AG20443 (cell line): ENCODE results near the gene CCDC87.
A peak's percentile ranks its signal among the peaks of the same experiment; 100 is the strongest.
"Not testable (repeated sequence)": the region's sequence is repeated elsewhere in the genome, so short reads cannot be mapped to it uniquely, and the experiment has no call there.

ENCODE experiments used
- DNase-seq: peaks from one replicate; pipeline ENCODE4 v3.0.0; 2012; ENCODE audit warnings: low spot score, mixed read lengths

Gene CCDC87

DNA sequence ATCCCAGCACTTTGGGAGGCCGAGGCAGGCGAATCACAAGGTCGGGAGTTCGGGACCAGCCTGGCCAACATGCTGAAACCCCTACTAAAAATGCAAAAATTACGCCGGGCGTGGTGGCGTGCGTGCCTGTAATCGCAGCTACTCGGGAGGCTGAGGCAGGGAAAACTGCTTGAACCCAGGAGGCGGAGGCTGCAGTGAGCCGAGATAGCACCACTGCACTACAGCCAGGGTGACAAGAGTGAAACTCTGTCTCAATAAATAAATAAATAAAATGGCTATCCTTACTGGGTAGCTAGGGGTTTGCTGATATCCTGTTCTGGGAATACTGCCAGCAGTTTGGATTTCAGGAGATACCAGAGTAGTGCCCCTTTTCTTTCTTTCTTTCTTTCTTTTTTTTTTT is 21.2 kb upstream of the CCDC87 start:
- DNase-seq: no peak

DNA sequence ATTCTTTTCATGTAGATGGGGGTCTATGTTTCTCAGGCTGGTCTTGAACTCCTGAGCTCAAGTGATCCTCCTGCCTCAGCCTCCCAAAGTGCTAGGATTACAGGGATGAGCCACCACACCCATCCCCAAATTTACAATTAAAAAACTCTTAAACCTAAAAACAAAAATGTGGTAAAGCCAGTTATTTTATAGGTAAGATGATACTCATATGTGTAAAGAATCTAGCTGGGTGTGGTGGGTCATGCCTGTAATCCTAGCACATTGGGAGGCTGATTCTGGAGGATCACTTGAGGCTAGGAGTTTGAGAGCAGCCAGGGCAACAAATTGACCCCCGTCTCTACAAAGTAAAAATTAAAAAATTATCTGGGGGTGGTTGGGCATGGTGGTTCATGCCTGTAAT is 19.6 kb upstream of the CCDC87 start:
- DNase-seq: no peak

GRCh38 chr11:66609721-66610617 is 17.1 kb upstream of the CCDC87 start:
- DNase-seq: no peak

DNA sequence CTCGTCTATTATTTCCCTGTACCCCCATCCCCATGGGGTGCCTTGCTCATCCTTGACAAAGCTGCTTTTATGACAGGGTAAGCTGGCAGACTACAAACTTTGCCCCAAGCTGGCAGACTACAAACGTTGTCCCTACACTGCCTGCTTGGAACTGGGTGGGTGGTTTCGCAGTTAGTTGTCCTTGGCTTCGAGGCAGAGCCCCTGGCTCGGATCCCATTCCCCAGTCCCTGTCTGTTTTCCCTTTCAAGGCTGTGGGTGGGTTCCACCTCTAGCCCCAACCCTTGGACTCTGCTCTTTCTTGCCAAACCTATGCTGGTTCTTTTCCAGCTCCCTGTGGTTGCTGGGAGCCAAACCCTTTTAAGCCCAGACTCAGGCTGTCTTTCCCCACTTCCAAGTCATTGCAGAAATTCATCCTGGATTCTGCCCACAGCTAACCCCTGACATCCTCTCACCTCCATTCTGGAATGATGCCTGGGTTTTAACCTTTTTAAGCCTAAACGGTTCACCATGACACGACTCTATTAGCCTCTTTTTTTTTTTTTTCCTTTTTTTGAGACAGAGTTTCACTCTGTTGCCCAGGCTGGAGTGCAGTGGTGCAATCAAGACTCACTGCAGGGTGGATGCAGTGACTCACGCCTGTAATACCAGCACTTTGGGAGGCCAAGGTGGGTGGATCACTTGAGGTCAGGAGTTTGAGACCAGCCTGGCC is 14.4 kb upstream of the CCDC87 start:
- peak; percentile 86 for DNase-seq

DNA sequence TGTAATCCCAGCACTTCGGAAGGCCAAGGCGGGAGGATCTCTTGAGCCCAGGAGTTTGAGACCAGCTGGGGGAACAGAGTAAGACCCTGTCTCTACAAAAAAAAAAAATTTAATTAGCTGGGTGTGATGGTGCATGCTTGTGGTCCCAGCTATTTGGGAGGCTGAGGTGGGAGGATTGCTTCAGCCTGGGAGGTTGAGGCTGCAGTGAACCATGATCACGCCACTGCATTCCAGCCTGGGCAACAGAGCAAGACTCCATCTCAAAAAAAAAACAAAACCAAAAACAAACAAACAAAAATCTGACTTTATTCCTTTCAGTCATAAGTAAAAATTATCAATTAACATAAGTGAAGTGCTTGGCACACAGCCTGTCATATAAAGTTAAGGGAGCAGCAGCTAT is 13.7 kb upstream of the CCDC87 start:
- not testable (repeated sequence) for DNase-seq

GRCh38 chr11:66604155-66604554 is 11.3 kb upstream of the CCDC87 start:
- no peak for DNase-seq

DNA sequence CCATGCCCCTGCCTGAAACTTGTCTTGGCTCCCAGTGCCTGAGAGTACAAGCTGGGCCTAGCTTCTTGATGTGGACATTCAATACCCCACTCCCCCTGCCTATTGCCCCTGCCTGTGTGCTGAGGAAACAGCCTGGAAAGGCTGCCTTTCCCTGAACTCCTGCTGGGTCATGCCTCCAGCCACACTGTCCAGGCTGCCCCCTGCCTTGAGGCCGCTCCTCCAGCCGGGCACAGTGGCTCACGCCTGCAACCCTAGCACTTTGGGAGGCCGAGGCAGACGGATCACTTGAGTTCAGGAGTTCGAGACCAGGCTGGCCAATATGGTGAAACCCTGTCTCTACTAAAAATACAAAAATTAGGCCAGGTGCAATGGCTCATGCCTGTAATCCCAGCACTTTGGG is 10.2 kb upstream of the CCDC87 start:
- DNase-seq: no peak

- DNase-seq: no peak
Observed at GRCh38 chr11:66600631-66601233, 7.9 kb upstream of the CCDC87 start.

GRCh38 chr11:66600219-66600618 is 7.4 kb upstream of the CCDC87 start:
- no peak for DNase-seq

- no peak for DNase-seq
Observed at GRCh38 chr11:66598993-66599392, 6.1 kb upstream of the CCDC87 start.

- no peak for DNase-seq
Observed at GRCh38 chr11:66595245-66595904, 2.5 kb upstream of the CCDC87 start.

DNA sequence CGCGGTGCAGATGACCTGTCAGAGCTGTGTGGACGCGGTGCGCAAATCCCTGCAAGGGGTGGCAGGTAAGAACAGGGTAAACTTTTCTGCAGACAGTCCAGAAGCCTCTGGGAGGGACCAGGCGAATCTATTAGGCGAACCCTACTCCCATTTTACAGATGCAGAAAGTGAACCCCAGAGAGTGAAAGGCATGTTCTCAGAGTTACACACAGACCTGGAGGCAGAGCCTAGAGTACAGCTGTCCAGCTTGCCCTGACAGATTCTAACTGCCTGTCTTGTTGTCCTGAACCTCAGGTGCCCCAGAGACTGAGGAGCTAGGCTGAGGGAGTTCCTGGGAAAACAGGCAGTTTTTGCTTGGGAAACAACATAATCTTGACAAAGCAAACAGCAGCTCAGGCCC is 787 bp upstream of the CCDC87 start:
- no peak for DNase-seq

- DNase-seq: no peak
Observed at GRCh38 chr11:66593303-66593635, 406 bp upstream of the CCDC87 start.

GRCh38 chr11:66591175-66591574 is 1.7 kb downstream of the CCDC87 start:
- DNase-seq: no peak

- DNase-seq: no peak
Observed at GRCh38 chr11:66589996-66590675, 2.7 kb downstream of the CCDC87 start.

DNA sequence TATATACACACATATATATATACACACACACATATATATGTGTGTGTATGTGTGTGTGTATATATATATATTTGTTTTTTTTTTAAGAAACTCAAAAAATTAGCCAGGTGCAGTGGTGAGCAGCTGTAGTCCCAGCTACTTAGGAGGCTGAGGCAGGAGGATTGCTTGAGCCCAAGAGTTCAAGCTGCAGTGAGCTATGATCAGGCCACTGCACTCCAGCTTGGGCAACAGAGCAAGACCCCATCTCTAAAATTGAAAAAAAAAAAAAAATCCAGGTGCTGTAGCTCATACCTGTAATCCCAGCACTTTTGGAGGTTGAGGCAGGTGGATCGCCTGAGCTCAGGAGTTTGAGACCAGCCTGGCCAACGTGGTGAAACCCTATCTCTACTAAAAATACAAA is 3.5 kb downstream of the CCDC87 start:
- not testable (repeated sequence) for DNase-seq

GRCh38 chr11:66586136-66586535 is 6.7 kb downstream of the CCDC87 start:
- DNase-seq: no peak

GRCh38 chr11:66585447-66585846 is 7.4 kb downstream of the CCDC87 start:
- DNase-seq: not testable (repeated sequence)

DNA sequence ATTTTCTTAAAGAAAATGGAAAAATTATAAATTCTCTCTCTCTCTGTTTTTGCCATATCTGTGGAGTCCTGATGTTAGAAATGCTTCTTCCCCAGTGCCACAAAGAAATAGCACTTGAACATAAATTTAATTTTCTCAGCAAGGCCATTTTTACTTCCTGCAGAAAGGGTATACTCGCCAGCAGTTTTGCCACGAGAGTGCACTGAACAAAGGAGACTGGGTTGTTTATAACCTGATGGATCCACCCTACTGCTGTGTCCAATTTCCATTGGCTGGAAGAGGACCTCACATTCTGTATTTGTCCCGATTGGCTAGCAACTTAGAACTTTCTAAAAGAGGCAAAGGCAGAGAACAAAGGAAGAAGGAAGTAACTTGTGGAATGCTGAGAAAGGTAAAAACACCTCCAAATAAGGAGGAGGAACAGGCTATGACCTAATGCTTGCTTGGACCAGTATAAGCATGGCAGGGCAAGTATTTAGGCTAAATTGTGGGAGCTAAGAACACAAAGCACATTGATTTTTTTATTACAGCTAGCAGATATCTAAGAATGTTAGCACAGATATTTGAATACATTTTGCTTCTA is 10.2 kb downstream of the CCDC87 start:
- not testable (repeated sequence) for DNase-seq

DNA sequence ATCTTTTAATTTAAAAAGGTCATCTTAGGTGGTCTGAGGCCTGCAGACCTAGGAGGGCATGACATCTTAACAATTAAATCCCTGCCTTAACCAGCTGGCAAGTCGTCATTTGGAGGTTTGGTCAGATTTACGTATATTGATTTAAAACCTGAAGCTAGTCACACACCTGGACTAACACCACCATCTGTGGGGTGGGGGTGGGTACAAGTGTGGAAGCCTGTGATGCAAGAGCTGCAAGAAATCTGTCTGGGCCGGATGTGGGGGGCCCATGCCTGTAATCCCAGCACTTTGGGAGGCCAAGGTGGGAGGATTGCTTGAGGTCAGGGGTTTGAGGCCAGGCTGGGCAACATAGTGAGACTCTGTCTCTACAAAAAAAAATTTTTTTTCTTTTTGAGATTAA is 11.6 kb downstream of the CCDC87 start:
- DNase-seq: no peak

GRCh38 chr11:66580803-66581202 is 12.1 kb downstream of the CCDC87 start:
- no peak for DNase-seq
